Measurements from ENCODE around the gene RUVBL1. TPM values are rescaled to one million over a fixed set of nuclear protein-coding genes. Genes with fewer than 3 reads are reported as not detected.

RUVBL1 gene
- total RNA-seq, 2 donors from 2014 or later = 81.2 to 91.1 TPM

DNA sequence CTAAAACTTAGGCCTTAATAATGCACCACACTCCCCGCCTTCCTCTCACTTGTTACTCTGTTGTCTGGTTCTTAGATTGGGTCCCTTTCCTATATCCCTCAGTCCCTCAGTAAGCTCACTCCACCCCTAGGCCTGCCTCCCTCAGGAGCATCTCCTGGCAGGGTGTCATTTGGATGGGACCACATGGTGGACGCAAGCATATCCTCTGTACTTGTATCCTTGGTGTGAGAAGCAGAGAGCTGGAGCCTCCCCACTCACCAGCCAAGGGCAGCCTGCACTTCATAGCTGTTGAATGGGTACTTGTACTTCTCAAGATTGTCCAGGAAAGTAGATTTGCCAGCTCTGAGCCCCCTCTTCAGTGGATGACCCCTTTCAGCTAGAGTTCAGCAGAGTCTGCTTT lies 59.7 kb downstream of the RUVBL1 start:
- no peaks in the 10 kb centered on the region for H3K4me1 Mint-ChIP-seq
- no peak overlapping the region for H3K27ac ChIP-seq (ENCODE audit: low read depth, low read length)
- WGBS, 2 experiments (ENCODE audit: insufficient coverage in 1 of 2, insufficient read length in 1 of 2) = 88 to 93% methylated on average over 2 of the region's 2 CpGs
- no peak overlapping the region for H3K4me3 Mint-ChIP-seq
- no peaks in the 10 kb centered on the region for H3K4me1 ChIP-seq (ENCODE audit: control insufficient read depth, insufficient read depth, low read length)
- no peaks in the 10 kb centered on the region for H3K9me3 Mint-ChIP-seq
- no peaks in the 10 kb centered on the region for H3K9me3 ChIP-seq (ENCODE audit: control insufficient read depth, low read length)
- peaks cover 91% of the 10 kb centered on the region for H3K36me3 Mint-ChIP-seq (ENCODE audit: low read depth)
- TF ChIP-seq, protein P1, sequence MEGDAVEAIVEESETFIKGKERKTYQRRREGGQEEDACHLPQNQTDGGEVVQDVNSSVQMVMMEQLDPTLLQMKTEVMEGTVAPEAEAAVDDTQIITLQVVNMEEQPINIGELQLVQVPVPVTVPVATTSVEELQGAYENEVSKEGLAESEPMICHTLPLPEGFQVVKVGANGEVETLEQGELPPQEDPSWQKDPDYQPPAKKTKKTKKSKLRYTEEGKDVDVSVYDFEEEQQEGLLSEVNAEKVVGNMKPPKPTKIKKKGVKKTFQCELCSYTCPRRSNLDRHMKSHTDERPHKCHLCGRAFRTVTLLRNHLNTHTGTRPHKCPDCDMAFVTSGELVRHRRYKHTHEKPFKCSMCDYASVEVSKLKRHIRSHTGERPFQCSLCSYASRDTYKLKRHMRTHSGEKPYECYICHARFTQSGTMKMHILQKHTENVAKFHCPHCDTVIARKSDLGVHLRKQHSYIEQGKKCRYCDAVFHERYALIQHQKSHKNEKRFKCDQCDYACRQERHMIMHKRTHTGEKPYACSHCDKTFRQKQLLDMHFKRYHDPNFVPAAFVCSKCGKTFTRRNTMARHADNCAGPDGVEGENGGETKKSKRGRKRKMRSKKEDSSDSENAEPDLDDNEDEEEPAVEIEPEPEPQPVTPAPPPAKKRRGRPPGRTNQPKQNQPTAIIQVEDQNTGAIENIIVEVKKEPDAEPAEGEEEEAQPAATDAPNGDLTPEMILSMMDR (conservative IDR thresholded peaks at IDR 0.05) = no peak
- H3K27me3 Mint-ChIP-seq (ENCODE audit: insufficient read depth) = no peaks in the 10 kb centered on the region
- DNase-seq = peak; percentile 21
- no peak overlapping the region for H3K4me3 ChIP-seq (ENCODE audit: low read length)
- H3K9ac ChIP-seq (ENCODE audit: extremely low read depth, low read length, poor library complexity, severe bottlenecking) = no peak overlapping the region
- H3K27me3 ChIP-seq (ENCODE audit: control insufficient read depth, insufficient read depth, low read length, poor library complexity, severe bottlenecking) = no peaks in the 10 kb centered on the region
- no peak overlapping the region for H3K27ac Mint-ChIP-seq
- H3K36me3 ChIP-seq (ENCODE audit: control insufficient read depth, insufficient read depth, low read length) = peaks cover 93% of the 10 kb centered on the region

DNA sequence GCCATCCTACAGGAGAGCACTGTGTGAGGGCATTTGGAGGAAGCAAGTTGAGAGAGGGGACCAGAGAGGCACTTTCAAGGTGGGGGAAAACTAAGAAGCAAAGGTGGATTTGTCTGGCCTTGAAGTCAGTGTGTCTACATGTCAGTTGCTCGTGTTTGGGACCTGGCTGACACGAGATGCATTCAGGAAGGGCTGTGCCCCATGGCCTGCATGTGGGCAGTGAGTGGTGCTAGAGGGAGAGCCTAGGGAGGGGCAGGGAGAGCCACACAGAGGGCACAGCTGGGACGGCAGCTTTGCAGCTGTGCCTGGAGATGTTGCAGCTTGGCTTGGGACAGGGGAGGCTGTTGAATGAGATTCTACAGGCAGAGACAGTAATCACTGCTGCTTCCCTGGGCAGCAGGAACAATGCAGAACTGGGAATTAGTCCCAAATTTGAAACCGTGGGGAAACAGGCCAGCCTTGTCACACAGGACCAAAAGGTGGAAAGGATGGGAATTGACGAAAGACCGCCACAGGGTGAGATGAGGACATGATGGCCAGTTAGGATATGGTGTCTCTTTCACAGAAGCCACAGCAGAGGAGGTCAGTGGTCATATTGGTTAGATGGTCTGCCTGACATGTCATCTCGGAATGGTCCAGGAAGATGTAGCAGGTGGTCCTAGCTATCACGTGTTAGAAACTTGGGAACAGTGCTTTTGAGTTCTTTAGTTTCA lies 61.4 kb downstream of the RUVBL1 start:
- H3K27me3 ChIP-seq (ENCODE audit: control insufficient read depth, insufficient read depth, low read length, poor library complexity, severe bottlenecking) = no peaks in the 10 kb centered on the region
- H3K27ac ChIP-seq (ENCODE audit: low read depth, low read length) = no peak overlapping the region
- Mint-ChIP-seq H3K27me3 (ENCODE audit: insufficient read depth) (no peaks in the 10 kb centered on the region), H3K27ac (no peak overlapping the region), H3K4me1 (no peaks in the 10 kb centered on the region), H3K4me3 (no peak overlapping the region), H3K36me3 (ENCODE audit: low read depth) (peaks cover 86% of the 10 kb centered on the region), H3K9me3 (no peaks in the 10 kb centered on the region)
- no peaks in the 10 kb centered on the region for H3K4me1 ChIP-seq (ENCODE audit: control insufficient read depth, insufficient read depth, low read length)
- no peak overlapping the region for H3K4me3 ChIP-seq (ENCODE audit: low read length)
- no peak overlapping the region for H3K9ac ChIP-seq (ENCODE audit: extremely low read depth, low read length, poor library complexity, severe bottlenecking)
- no peaks in the 10 kb centered on the region for H3K9me3 ChIP-seq (ENCODE audit: control insufficient read depth, low read length)
- TF ChIP-seq, protein P1 (conservative IDR thresholded peaks at IDR 0.05) = no peak
- peaks cover 91% of the 10 kb centered on the region for H3K36me3 ChIP-seq (ENCODE audit: control insufficient read depth, insufficient read depth, low read length)
- peak; percentile 36 for DNase-seq
- 83 to 86% methylated on average over 8 of the region's 8 CpGs for WGBS, 2 experiments (ENCODE audit: insufficient coverage in 1 of 2, insufficient read length in 1 of 2)

DNA sequence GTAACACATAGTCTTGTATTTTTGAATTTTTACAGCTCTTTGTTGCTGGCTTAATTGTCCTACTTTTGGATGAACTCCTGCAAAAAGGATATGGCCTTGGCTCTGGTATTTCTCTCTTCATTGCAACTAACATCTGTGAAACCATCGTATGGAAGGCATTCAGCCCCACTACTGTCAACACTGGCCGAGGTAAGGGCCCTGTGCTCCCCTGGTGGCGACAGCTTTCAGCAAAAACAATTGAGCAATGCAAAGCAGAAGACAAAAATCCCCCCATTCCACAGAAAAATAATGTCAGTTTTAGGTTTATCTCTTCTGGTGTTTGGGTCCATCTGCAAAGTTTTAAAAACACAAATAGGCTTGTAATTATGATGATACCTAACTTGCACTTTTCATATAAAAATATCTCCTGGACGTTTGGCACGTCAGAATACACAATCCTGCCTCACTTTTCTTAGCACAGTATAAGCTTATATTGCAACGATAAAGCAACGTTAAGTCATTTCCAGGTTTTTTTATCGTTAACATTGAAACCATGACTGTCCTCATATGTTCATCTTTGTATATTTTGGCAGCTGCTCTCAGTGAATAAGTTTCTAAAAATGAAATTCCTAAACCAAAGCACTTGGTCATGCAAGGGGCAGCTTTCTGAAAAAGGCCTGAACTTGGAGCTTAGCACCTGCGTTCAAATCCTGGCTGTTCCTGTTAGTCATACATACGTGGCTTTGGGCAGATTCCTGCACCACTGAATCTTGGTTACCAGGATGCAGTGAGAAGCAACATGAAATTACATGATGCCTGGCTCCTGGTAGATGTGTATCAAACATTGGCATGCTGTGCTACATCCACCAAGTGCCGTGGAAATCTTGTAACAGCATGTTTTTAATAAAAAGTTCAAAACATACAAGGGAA lies 62.9 kb downstream of the RUVBL1 start:
- Histone ChIP-seq H3K27ac (ENCODE audit: low read depth, low read length) (no peak overlapping the region), H3K27me3 (ENCODE audit: control insufficient read depth, insufficient read depth, low read length, poor library complexity, severe bottlenecking) (no peaks in the 10 kb centered on the region), H3K4me3 (ENCODE audit: low read length) (no peak overlapping the region), H3K36me3 (ENCODE audit: control insufficient read depth, insufficient read depth, low read length) (peaks cover 90% of the 10 kb centered on the region), H3K4me1 (ENCODE audit: control insufficient read depth, insufficient read depth, low read length) (no peaks in the 10 kb centered on the region), H3K9me3 (ENCODE audit: control insufficient read depth, low read length) (no peaks in the 10 kb centered on the region), H3K9ac (ENCODE audit: extremely low read depth, low read length, poor library complexity, severe bottlenecking) (no peak overlapping the region)
- H3K4me3 Mint-ChIP-seq = no peak overlapping the region
- no peaks in the 10 kb centered on the region for H3K9me3 Mint-ChIP-seq
- no peaks in the 10 kb centered on the region for H3K4me1 Mint-ChIP-seq
- DNase-seq = peak; percentile 43
- 93 to 94% methylated on average over 11 of the region's 11 CpGs for WGBS, 2 experiments (ENCODE audit: insufficient coverage in 1 of 2, insufficient read length in 1 of 2)
- peaks cover 85% of the 10 kb centered on the region for H3K36me3 Mint-ChIP-seq (ENCODE audit: low read depth)
- no peaks in the 10 kb centered on the region for H3K27me3 Mint-ChIP-seq (ENCODE audit: insufficient read depth)
- TF ChIP-seq, protein P1 (conservative IDR thresholded peaks at IDR 0.05) = peak; percentile 48
- no peak overlapping the region for H3K27ac Mint-ChIP-seq

Data from endodermal cell (in vitro differentiated cells).